ENCODE results near the gene RPRM. TPM values are rescaled to one million over a fixed set of nuclear protein-coding genes. Genes with fewer than 3 reads are reported as not detected.

RPRM gene
- total and polyA plus RNA-seq, 10 of the 15 experiments (the other 5 are each of a cell fraction or from before 2014, with no cell fraction given): 0.06 to 0.37 (median 0.11) TPM; not detected in 7

- in situ Hi-C loops (cut with MboI) (no loop called here), intact Hi-C loops (cut with micrococcal nuclease; ENCODE audit: unreplicated experiment) (no loop called here)
- Histone ChIP-seq H3K36me3 (ENCODE audit: control insufficient read depth in 2 of 2, insufficient read depth in 2 of 2, low read length in 1 of 2) (no peaks in the 10 kb centered on the region), H3K4me1 (ENCODE audit: control insufficient read depth, insufficient read depth, low read length) (no peaks in the 10 kb centered on the region), H3K9ac (ENCODE audit: control insufficient read depth, insufficient read depth, low read length) (no peak overlapping the region), H3K4me2 (ENCODE audit: control insufficient read depth, insufficient read depth) (no peak overlapping the region), H3K27me3 (replicated peaks in 1 of 2; ENCODE audit: control insufficient read depth in 2 of 2, insufficient read depth in 2 of 2, low read length in 1 of 2) (no peaks in the 10 kb centered on the region; a peak in 1 of 4 replicates), H4K20me1 (ENCODE audit: control insufficient read depth, insufficient read depth) (no peaks in the 10 kb centered on the region), H2AFZ (ENCODE audit: control insufficient read depth, low read depth, low read length) (no peak overlapping the region), H3K4me3 (no peak overlapping the region), H3K79me2 (ENCODE audit: control insufficient read depth, insufficient read depth, low read length) (no peaks in the 10 kb centered on the region), H3K9me3 (replicated peaks; ENCODE audit: control insufficient read depth, insufficient read depth, low read length) (no peaks in the 10 kb centered on the region), H3K27ac (ENCODE audit: control insufficient read depth, insufficient read depth) (no peak overlapping the region)
- TF ChIP-seq FOXK2 (IDR thresholded peaks at IDR 0.05) (no peak), SUPT20H (IDR thresholded peaks at IDR 0.05; ENCODE audit: borderline replicate concordance, control insufficient read depth, low read depth, low read length) (no peak), REST (IDR thresholded peaks at IDR 0.05; ENCODE audit: low read depth, low read length) (no peak), ZBTB11 (CRISPR knock-in tag; IDR thresholded peaks at IDR 0.05) (no peak), STAT3 (IDR thresholded peaks at IDR 0.05; ENCODE audit: low read depth, low read length) (no peak), SMAD1 (IDR thresholded peaks at IDR 0.05; ENCODE audit: low read depth, partially characterized antibody) (no peak), CHD1 (IDR thresholded peaks at IDR 0.05; ENCODE audit: low read depth, low read length) (no peak), ZNF207 (IDR thresholded peaks at IDR 0.05; ENCODE audit: borderline replicate concordance) (no peak), TBL1XR1 (IDR thresholded peaks at IDR 0.05; ENCODE audit: low read depth, low read length) (no peak), POLR2A (IDR thresholded peaks at IDR 0.05; ENCODE audit: low read depth, low read length) (no peak), CTCF (IDR thresholded peaks at IDR 0.05 in 2 of 3, conservative IDR thresholded peaks at IDR 0.05 in 1 of 3; ENCODE audit: control insufficient read depth in 2 of 3, extremely low read depth in 1 of 3, insufficient read depth in 1 of 3, low read depth in 3 of 3, low read length in 3 of 3) (no peak)
- ChIA-PET SMC1A (ENCODE audit: uncharacterized antibody, unreplicated experiment) (no interaction called here), RAD21 (ENCODE audit: unreplicated experiment) (no interaction called here), CTCF (interaction anchor here (0.6 kb wide), 1 partner anchor 1576 kb away, joined by 3 read pairs; no protein-coding TSS in a partner anchor), POLR2A (no interaction called here)
- 63% methylated on average over 18 of the region's 21 CpGs for WGBS (ENCODE audit: insufficient coverage, insufficient replicate concordance, low lambda C conversion rate, missing lambda C conversion rate)
- DNase-seq (ENCODE audit: low read depth, low spot score) (no peak), FAIRE-seq (no peak), ATAC-seq (no peak)
- BruUV-seq (replicated peaks): no TSS peak
Observed at GRCh38 chr2:153455403-153455802, 23.2 kb downstream of the RPRM start.
